ENCODE measurements around the gene SLC1A4.
"Not testable (repeated sequence)": the region's sequence is repeated elsewhere in the genome, so short reads cannot be mapped to it uniquely, and the experiment has no call there.

The SLC1A4 gene

DNA sequence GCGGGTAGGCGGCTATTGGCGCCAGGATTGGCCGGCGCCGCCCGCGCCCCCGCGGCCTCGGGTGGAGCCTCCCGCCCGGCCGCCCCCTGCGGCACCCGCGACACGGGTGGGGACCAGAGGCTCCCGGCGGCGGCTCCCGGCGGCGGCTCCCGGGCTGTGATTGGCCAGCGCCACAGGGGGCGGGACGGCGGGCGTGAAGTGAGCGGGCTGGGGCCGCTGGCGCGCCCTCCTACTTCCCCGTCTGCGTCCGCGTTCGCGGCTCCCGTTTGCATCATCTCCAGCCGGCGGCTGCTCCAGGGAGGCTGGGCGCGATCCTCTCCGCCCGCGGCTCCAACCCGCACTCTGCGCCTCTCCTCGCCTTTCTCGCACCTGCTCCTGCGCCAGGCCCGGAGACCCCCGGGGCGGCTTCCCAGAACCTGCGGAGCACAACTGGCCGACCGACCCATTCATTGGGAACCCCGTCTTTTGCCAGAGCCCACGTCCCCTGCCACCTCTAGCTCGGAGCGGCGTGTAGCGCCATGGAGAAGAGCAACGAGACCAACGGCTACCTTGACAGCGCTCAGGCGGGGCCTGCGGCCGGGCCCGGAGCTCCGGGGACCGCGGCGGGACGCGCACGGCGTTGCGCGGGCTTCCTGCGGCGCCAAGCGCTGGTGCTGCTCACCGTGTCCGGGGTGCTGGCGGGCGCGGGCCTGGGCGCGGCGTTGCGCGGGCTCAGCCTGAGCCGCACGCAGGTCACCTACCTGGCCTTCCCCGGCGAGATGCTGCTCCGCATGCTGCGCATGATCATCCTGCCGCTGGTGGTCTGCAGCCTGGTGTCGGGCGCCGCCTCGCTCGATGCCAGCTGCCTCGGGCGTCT, at the start of gene SLC1A4:
SLC1A4 (plus strand) TSS at position 274 of the 856 bp plus-strand sequence; CDS start at position 519, 245 bp downstream.
- peak; percentile 52 to 75 for DNase-seq (ENCODE audit: low read depth in 2 of 2, low spot score in 1 of 2)

DNA sequence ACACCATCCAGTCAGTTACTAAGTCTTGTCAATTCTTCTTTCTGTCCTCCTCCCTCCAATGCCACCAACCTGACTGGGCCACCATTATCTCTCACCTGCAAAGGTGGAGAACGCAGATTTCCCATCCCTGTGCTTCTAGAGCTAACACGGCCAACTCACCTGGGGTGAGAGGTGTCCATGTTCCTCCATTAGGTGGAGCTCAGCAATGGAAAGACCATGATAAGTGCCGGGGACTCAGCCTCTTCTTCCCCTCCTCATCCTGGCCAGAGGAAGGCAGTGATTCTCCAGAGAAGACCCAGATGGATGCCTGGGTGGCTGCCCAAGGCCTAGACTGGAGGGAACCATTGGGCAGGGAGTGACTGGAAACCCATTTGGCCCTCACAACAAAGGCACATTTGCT, 48.1 kb upstream of the SLC1A4 start:
- DNase-seq (ENCODE audit: low read depth in 2 of 2, low spot score in 1 of 2), result no peak

DNA sequence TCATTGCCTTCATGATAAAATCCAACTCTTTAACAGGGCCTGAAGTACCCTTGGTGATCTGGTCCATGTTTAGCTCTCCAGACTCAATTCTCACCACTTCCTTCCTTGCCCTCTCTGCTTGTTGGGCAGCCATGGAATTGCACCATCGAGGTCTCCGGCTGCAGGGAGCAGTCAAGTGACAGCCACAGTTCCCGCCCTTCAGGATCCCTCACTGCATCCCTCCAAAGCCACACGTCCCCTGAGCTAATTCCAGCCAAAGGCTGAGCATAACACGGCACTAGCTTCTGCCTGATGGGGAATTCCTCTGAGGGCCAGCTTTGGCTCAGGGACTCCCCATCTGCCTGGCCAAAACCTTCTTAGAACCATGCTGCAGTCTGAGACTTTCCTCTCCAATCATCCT, 47.4 kb upstream of the SLC1A4 start:
- DNase-seq (ENCODE audit: low read depth in 2 of 2, low spot score in 1 of 2), result no peak

DNA sequence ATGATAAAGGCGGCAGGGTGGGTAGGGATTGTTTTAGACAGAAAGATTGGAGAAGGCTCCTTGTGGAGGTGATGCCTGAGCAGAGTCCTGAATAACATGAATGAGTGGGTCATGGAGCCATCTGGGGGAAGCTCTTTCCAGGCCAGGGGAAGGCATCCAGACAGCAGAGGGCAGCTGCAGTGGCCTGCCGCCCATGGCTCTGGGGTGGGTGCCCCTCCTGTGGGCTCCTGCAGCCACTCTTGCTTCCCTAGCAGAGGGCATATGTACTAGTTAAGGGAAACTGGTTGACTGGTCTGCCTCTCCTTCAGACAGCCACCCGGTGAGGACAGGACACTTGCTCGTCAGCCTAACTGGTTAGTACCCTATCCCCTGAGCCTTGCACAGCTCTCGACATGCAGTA, 46.5 kb upstream of the SLC1A4 start:
- DNase-seq (ENCODE audit: low read depth in 2 of 2, low spot score in 1 of 2), result no peak

DNA sequence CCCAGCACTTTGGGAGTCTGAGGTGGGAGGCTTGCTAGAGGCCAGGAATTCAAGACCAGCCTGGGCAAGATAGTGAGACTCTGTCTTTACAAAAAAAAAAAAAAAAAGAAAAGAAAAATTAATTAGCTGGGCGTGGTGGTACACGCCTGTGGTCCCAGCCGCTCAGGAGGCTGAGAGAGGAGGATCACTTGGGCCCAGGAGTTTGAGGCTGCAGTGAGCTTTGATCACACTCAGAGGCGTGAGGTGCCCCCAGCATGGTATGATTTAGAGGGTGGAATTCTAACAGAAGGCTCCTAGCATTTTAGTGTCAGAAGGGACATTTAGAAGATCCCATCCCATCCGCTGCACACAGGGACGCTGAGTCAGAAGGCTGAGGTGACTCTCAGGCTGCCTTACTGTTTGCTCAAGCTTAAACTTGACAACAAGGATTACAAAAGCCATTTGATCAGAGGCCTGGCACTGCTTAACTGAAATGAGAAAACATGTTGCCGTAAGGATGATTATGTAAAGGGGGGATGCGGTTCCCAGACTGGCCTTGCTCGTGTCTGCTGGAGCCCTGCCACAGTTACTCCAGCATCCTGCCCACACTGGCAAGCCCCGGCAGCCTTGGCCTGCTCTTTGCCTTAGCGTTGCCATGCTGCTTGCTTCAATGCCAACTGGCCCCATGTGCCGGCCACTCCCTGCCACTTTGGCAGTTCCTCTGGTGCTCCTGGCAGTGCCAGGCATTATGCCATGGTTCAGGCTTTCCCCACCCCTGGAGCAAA, 45.6 kb upstream of the SLC1A4 start:
- DNase-seq (ENCODE audit: low read depth in 2 of 2, low spot score in 1 of 2), result no peak

DNA sequence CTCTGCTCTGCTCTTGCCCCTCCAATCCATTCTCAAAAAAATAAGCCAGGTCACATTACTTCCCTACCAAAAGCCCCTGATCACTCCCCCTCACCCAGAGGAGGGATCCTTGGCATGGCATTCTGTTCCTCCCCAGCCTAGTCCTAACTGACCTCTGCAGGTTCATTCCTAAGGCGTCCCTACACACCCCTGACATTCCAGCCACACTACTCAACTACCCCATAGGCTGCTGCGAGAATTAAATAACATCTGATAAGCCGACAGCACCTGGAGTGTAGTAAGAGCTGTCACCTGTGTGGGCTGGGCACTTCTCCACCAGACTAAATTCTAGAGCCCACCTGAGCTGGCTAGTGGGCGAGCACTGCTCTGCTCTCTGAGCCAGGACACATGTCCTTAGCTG, 44.7 kb upstream of the SLC1A4 start:
- no peak for DNase-seq (ENCODE audit: low read depth in 2 of 2, low spot score in 1 of 2)

DNA sequence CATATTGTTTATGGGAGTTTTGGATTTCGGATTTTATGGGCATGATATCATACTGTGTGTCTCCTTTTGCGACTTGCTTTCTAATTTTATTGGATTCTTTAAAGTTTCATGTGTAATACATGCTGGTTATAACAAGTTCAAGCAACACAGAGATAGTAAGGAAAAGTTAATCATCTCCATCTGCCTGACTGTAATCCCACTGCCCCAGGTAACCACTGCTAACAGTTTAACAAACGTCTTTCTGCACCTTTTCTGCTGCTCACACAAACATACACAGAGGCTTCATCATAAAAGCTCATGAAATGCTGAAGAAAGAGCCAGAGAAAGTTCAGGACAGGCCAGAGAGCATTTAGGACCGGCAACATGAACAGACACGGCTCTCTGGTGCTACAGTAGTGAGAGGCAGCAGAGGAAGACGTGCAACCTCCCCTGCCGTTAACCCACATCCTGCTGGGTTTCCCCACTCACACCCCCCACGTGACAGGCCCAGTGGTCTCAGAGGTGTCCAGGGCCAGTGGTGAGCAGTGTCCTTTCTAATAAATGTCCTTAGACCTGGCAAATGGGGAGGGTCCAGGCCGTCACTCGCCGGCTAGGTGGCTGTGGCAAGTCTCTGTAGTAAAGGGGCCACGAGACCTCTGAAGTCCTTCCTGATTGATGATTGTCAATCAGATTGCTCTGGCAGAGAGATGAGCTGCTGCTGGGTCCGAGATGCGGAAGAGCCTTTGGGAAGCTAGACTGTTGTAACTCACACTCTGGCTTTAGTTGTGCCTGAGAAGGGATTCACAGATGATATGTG, 43.0 kb upstream of the SLC1A4 start:
- peak; percentile 26 to 35 for DNase-seq (ENCODE audit: low read depth in 2 of 2, low spot score in 1 of 2)

DNA sequence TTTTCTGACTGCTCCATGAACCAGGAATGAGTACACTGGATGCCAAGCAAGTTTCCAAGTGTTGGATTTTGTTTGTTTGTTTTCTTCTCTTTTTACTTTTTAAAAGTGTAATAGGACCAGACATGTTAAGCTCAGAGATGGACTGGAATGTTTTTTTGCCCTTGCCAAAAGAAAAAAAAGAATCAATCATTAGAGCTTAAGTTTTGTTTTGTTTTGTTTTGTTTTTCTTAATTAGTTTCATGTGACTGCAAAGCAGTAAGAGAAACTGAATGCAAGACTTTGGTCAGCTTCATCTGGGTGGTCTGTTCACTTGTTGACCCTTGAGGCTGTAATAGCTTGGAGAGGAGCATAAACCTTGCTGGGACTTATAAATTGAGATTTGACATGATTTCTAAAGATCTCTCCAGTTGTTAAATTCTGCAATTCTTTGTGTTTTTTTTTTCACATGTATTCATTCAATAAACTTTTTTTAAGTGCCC, 42.4 kb upstream of the SLC1A4 start:
- no peak for DNase-seq (ENCODE audit: low read depth in 2 of 2, low spot score in 1 of 2)

DNA sequence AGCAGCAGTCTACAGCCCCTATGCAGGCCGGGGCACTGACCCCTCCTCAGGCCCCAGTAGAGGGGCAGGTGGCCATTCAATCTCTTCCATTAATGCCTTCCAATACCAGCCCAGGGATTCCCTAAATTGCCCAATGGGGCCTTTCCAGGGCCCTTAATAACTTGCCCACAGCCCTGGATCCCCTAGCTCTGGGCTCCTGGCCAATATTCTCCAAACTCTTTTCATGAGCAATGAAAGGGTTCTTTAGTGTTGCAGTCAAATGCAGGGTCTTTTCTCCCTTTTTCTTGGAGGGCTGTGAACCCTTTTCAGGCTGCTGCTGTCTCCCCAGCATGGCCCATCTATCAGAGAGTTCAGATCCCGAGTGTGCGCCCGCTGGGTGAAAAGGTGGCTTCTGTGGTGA, 41.3 kb upstream of the SLC1A4 start:
- DNase-seq (ENCODE audit: low read depth in 2 of 2, low spot score in 1 of 2), result no peak

DNA sequence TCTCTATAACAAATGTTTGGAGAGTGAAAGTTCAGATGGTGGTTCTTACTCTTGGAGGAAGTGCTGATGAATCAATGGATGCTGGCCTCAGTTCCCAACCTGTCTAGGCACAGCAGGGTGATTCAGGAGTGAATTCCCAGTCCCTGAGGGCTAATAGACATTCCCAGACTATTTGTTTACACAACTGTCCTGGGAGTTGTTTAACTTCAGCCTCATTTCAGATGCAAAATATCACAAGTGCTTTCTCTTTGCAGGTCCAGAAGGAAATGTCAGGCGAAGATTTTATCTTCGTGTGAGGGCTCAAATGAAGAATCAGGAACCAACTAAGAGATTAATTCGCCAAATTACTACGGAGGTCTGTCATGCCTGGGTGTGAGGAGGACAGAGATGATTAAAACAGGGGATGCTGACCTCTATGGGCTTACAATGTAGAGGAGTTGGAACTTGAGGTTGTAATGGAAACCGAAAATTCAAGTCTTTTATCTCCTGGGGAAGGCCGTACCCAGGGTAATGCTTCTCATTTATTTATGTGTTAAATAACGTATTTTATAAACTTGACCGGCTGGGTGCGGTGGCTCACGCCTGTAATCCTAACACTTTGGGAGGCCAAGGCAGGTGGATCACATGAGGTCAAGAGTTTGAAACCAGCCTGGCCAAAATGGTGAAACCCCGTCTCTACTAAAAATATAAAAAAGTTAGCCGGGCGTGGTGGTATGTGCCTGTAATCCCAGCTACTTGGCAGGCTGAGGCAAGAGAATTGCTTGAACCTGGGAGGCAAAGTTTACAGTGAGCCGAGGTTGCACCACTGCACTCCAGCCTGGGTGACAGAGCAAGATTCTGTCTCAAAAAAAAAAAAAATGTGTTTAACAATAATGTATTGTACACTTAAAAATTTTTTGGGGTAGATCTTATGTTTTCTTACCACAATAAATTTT, 38.7 kb upstream of the SLC1A4 start:
- DNase-seq (ENCODE audit: low read depth in 2 of 2, low spot score in 1 of 2), result no peak

DNA sequence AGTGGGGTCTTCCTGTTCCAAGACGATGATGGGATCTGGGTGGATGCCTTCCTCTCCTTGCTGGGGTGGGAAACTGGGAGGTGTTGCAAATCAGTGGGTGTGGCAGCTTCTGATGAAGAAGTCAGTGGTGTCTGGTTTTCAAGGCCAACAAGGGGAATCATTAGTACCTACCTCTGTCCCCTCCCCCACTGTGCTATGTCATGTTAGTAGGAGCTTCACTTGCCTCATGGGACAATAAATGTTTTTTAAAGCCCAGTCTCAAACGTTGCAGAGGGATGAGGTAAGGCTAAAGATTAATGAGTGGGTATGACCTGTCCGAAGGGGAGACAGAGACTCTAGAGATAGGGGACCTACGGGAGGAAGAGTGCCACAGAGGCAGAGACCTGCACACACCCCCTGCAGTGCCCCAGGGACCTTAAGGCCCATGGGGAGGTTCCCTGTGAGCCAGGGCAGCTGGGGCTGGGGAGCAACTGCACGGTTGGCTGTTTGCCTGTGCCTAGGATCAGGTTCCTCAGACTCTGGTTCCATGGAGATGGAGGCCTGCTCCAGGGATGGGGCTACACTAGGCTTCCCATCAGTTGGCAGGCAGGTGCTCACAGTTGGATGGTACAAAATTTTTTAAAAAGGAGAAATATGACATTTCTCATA, 37.8 kb upstream of the SLC1A4 start:
- no peak for DNase-seq (ENCODE audit: low read depth in 2 of 2, low spot score in 1 of 2)

DNA sequence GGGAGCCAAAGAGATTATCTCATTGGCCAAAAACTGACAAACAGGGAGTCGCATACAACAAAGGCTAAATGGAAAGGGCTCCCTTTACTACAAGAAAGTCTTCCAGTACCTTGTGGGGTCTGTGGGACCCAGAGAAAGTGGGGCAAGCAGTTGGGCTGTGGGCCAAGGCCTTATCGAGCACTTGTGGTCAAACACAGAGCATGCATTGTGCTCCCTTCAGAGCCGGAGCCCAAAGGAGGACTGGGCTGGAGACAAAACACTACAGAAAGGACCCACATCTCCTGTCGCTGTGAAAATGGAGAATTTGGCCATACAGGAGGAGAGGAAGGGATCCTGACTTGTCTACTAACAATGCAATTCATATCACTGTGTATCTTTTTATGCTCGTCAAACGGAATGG, 37.1 kb upstream of the SLC1A4 start:
- no peak for DNase-seq (ENCODE audit: low read depth in 2 of 2, low spot score in 1 of 2)

DNA sequence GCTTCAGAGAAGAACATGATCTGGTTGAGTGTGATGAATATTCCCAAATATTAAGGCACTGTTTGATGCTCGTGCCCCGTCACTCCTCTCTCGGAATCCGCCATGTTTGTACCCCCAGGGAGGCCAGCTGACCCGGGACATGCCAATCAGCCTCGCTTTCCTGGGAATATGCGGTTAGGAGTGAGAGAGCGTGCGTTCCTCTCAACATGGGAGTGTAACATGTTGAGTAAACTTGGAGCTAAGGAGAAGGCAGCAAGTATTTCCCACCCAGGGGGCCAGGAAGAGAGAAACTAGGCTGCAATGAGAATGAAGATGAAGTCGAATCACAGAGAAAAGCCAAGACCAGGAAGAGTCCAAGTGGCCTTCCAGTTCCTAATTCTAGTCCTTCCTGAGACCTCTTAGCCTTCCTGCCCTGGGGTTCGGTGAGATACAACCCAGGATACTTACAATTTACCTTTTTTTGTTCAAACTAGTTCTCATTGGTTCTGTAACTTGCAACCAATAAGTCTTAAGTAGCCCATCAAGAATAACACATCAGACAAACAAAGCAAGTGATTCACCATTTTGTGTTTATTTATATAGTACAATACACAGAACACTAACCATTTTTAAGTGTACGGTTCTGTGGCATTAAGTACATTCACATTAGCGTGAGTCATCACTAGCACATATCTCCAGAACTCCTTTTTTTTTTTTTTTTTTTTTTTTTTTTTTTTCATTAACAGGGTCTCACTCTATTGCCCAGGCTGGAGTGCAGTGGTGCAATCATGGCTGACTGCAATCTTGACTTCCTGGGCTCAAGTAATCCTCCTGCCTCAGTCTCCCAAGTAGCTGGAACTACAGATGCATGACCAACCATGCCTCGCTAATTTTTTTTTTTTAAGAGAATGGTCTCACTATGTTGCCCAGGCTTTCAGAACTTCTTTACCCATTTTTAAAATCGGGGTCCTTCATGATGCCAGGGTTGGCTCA, 36.4 kb upstream of the SLC1A4 start:
- DNase-seq (ENCODE audit: low read depth in 2 of 2, low spot score in 1 of 2), result no peak

DNA sequence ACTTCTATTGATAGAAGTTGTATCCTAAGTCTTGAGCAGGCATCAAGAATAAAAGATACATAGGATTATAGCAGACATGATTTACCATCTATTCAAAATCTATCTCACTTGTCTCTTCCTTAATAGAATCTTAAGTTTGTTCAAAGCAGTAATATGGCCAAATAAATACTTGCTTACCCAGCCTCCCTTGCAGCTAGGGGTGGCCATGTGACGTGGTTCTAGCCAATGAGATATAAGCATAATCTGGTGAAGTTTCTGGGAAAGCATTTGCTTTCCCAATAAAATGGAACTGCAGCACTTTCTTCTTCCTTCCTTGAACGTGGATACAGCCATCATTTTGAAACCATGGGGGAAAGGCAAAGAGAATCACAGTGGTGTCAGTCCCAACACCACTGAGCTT, 33.7 kb upstream of the SLC1A4 start:
- DNase-seq (ENCODE audit: low read depth in 2 of 2, low spot score in 1 of 2), result no peak

DNA sequence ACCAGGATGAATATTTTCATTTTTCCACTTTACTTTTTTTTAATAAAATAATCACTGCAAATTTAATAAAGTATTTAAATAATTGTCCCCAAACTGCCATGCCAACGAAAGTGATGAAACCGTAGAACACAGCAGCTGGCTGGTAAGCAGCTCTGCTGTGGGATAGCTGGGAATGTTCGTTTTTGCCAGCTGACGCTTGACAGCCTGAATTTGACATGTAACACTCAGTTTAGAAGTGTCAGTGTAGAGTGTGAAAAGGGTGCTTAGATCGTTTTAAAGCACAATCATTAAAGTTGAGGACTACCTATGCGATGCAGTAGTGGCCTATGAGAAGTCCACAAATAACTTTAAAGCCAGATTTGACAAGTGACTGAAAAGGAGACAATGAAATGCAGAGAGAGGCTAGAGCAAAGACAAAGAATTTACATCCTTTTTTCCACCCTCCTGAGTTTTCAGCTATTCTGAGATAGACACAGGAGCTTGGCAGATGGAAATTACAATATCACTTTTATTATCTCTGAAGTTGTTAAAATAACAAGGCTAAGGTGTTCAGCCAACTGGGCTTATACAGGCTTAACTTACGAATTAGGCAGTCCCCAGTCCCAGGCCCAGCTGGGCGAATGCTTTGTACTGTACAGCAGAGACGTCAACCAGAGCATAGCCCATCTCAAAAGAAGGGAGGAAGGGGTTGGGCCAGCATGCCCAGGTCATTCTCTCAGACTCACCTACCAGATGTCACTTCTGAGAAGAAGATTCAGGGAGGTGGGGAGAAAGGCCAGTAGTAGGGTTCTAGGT, 31.9 kb upstream of the SLC1A4 start:
- no peak for DNase-seq (ENCODE audit: low read depth in 2 of 2, low spot score in 1 of 2)

DNA sequence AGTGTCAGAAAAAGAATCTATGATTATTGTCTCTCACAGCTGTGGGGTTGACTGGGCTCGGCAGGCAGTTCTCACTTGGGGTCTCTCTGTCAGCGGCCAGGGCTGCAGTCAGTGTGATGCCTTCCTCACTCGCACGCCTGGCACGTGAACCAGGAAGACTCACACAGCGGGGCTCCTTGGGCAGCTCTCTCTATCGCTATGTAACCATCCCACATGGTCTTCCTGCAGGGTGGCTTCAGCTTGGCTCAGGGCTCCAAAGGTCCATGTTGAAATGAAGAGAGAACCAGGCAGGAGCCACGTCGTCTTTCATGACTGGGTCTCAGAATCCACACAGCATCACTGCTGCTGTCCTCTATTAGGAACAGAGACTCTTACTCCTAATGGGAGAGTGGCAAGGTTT, 30.6 kb upstream of the SLC1A4 start:
- DNase-seq (ENCODE audit: low read depth in 2 of 2, low spot score in 1 of 2), result no peak

DNA sequence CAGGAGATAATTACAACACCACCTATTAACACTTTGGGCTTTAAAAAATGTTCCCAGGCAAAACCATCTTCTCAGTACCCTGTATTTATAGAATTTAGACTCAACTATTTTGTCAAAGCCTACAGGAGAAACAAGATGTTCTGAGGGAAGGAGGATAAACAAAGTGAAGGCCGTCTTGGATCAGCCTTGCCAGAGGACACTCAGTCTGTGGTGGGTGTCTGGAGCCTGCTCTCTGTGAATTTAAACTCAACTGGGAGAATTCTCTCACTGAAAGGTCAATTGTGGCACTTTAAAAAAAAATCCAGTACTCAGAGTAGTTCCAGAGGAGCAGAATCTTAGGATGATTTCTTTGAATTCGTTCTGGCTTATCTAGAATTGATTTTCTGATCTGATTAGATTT, 28.4 kb upstream of the SLC1A4 start:
- no peak for DNase-seq (ENCODE audit: low read depth in 2 of 2, low spot score in 1 of 2)

DNA sequence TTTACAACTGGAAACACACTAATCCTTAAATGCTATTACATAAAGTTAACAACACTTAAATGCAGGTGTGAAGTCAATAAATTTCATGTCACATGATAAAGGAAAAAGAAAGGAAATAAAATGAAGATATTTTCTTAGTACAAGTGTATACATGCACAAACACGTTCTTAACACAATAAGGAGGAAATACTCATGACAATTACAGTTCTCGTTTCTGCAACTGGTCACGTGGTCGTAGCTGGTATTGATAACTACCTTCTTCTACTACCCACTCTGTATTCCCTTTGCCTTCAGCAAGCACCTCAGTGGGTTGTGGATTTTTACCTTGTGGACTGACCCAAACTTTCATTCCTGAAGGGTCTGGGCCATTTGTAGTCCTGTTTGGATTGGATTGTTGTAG, 26.1 kb upstream of the SLC1A4 start:
- not testable (repeated sequence) for DNase-seq (ENCODE audit: low read depth in 2 of 2, low spot score in 1 of 2)
